ENCODE data around the gene ALKBH5. TPM values are rescaled to one million over a fixed set of nuclear protein-coding genes. Genes with fewer than 3 reads are reported as not detected.

ALKBH5 gene
- 100 to 1,000 TPM; 117 to 121 TPM for total RNA-seq

- Mint-ChIP-seq H3K4me1 (ENCODE audit: low read depth) (peaks cover 57% of the 10 kb centered on the region), H3K4me3 (peak within 1 kb of the TSS; percentile 95), H3K27me3 (ENCODE audit: low read depth) (no peaks in the 10 kb centered on the region), H3K9me3 (ENCODE audit: insufficient read depth) (no peaks in the 10 kb centered on the region), H3K36me3 (ENCODE audit: low read depth) (peaks cover 42% of the 10 kb centered on the region), H3K27ac (peak within 1 kb of the TSS; percentile 100)
- ChIA-PET CTCF (interaction anchor here (1.2 to 4.1 kb wide), 10 partner anchors 10 to 42 kb away, joined by 3 to 19 read pairs (median 5); no protein-coding TSS in a partner anchor), POLR2A (interaction anchor here (0.7 to 3.8 kb wide), 9 partner anchors 11 to 132 kb away, joined by 3 to 15 read pairs (median 4); partner anchors contain the start of genes SMCR8 and TOP3A)
- ATAC-seq (peak; percentile 89), DNase-seq (peak; percentile 98)
Measured at GRCh38 chr17:18183334-18184142, at the start of gene ALKBH5. ALKBH5 (plus strand) TSS chr17:18183828; CDS start chr17:18184244, 416 bp downstream.

GRCh38 chr17:18136357-18136756 lies 47.3 kb upstream of the ALKBH5 start:
- Mint-ChIP-seq H3K4me3 (no peak overlapping the region), H3K9me3 (ENCODE audit: insufficient read depth) (no peaks in the 10 kb centered on the region), H3K27me3 (ENCODE audit: low read depth) (no peaks in the 10 kb centered on the region), H3K36me3 (ENCODE audit: low read depth) (no peaks in the 10 kb centered on the region), H3K27ac (no peak overlapping the region), H3K4me1 (ENCODE audit: low read depth) (peaks cover 2% of the 10 kb centered on the region)
- CTCF ChIA-PET: no interaction called here
- ATAC-seq: no peak
- DNase-seq: no peak
- POLR2A ChIA-PET: no interaction called here

GRCh38 chr17:18138065-18138749 lies 45.4 kb upstream of the ALKBH5 start:
- ATAC-seq: no peak
- H3K9me3 Mint-ChIP-seq (ENCODE audit: insufficient read depth): no peaks in the 10 kb centered on the region
- no peaks in the 10 kb centered on the region for H3K27me3 Mint-ChIP-seq (ENCODE audit: low read depth)
- H3K4me1 Mint-ChIP-seq (ENCODE audit: low read depth): peaks cover 2% of the 10 kb centered on the region
- no peak overlapping the region for H3K4me3 Mint-ChIP-seq
- DNase-seq: no peak
- H3K36me3 Mint-ChIP-seq (ENCODE audit: low read depth): no peaks in the 10 kb centered on the region
- no peak overlapping the region for H3K27ac Mint-ChIP-seq
- POLR2A ChIA-PET: no interaction called here
- CTCF ChIA-PET: no interaction called here

GRCh38 chr17:18139092-18139491 lies 44.5 kb upstream of the ALKBH5 start:
- DNase-seq: no peak
- Mint-ChIP-seq H3K9me3 (ENCODE audit: insufficient read depth) (no peaks in the 10 kb centered on the region), H3K27ac (no peak overlapping the region), H3K27me3 (ENCODE audit: low read depth) (no peaks in the 10 kb centered on the region), H3K4me1 (ENCODE audit: low read depth) (peaks cover 2% of the 10 kb centered on the region), H3K4me3 (no peak overlapping the region), H3K36me3 (ENCODE audit: low read depth) (no peaks in the 10 kb centered on the region)
- ChIA-PET POLR2A (no interaction called here), CTCF (no interaction called here)
- no peak for ATAC-seq

GRCh38 chr17:18139498-18139897 lies 44.1 kb upstream of the ALKBH5 start:
- POLR2A ChIA-PET: no interaction called here
- H3K27me3 Mint-ChIP-seq (ENCODE audit: low read depth): no peaks in the 10 kb centered on the region
- H3K4me1 Mint-ChIP-seq (ENCODE audit: low read depth): peaks cover 2% of the 10 kb centered on the region
- CTCF ChIA-PET: no interaction called here
- H3K36me3 Mint-ChIP-seq (ENCODE audit: low read depth): no peaks in the 10 kb centered on the region
- H3K4me3 Mint-ChIP-seq: no peak overlapping the region
- DNase-seq (no peak), ATAC-seq (no peak)
- H3K9me3 Mint-ChIP-seq (ENCODE audit: insufficient read depth): no peaks in the 10 kb centered on the region
- H3K27ac Mint-ChIP-seq: no peak overlapping the region

GRCh38 chr17:18139949-18140348 lies 43.7 kb upstream of the ALKBH5 start:
- DNase-seq (no peak), ATAC-seq (no peak)
- ChIA-PET CTCF (interaction anchor here (1.2 kb wide), 1 partner anchor 11 kb away, joined by 5 read pairs; no protein-coding TSS in a partner anchor), POLR2A (interaction anchor here (0.9 kb wide), 1 partner anchor 44 kb away, joined by 4 read pairs; the partner anchor contains the start of gene ALKBH5)
- Mint-ChIP-seq H3K4me3 (no peak overlapping the region), H3K9me3 (ENCODE audit: insufficient read depth) (no peaks in the 10 kb centered on the region), H3K4me1 (ENCODE audit: low read depth) (peaks cover 2% of the 10 kb centered on the region), H3K27ac (no peak overlapping the region), H3K27me3 (ENCODE audit: low read depth) (no peaks in the 10 kb centered on the region), H3K36me3 (ENCODE audit: low read depth) (no peaks in the 10 kb centered on the region)

- Mint-ChIP-seq H3K27me3 (ENCODE audit: low read depth) (no peaks in the 10 kb centered on the region), H3K9me3 (ENCODE audit: insufficient read depth) (no peaks in the 10 kb centered on the region), H3K36me3 (ENCODE audit: low read depth) (no peaks in the 10 kb centered on the region), H3K4me1 (ENCODE audit: low read depth) (peaks cover 2% of the 10 kb centered on the region), H3K4me3 (no peak overlapping the region), H3K27ac (no peak overlapping the region)
- ChIA-PET POLR2A (interaction anchor here (0.9 kb wide), 1 partner anchor 43 kb away, joined by 4 read pairs; the partner anchor contains the start of gene ALKBH5), CTCF (interaction anchor here (1.0 to 2.4 kb wide), 4 partner anchors 12 to 76 kb away, joined by 4 to 19 read pairs (median 5); partner anchors contain the start of gene ALKBH5)
- DNase-seq (no peak), ATAC-seq (no peak)
Measured at GRCh38 chr17:18140648-18141047, 43.0 kb upstream of the ALKBH5 start.

- ChIA-PET POLR2A (interaction anchor here (0.9 kb wide), 1 partner anchor 43 kb away, joined by 4 read pairs; the partner anchor contains the start of gene ALKBH5), CTCF (interaction anchor here (0.6 to 2.4 kb wide), 7 partner anchors 11 to 75 kb away, joined by 3 to 19 read pairs (median 4); partner anchors contain the start of gene ALKBH5)
- Mint-ChIP-seq H3K4me3 (no peak overlapping the region), H3K9me3 (ENCODE audit: insufficient read depth) (no peaks in the 10 kb centered on the region), H3K27ac (no peak overlapping the region), H3K27me3 (ENCODE audit: low read depth) (no peaks in the 10 kb centered on the region), H3K4me1 (ENCODE audit: low read depth) (peaks cover 2% of the 10 kb centered on the region), H3K36me3 (ENCODE audit: low read depth) (no peaks in the 10 kb centered on the region)
- ATAC-seq (peak; percentile 59), DNase-seq (peak; percentile 68)
Measured at GRCh38 chr17:18141210-18141803, 42.3 kb upstream of the ALKBH5 start.

- no peak for ATAC-seq
- Mint-ChIP-seq H3K27me3 (ENCODE audit: low read depth) (no peaks in the 10 kb centered on the region), H3K4me1 (ENCODE audit: low read depth) (peaks cover 2% of the 10 kb centered on the region), H3K4me3 (no peak overlapping the region), H3K36me3 (ENCODE audit: low read depth) (no peaks in the 10 kb centered on the region), H3K9me3 (ENCODE audit: insufficient read depth) (no peaks in the 10 kb centered on the region), H3K27ac (no peak overlapping the region)
- no peak for DNase-seq
- POLR2A ChIA-PET: interaction anchor here (0.6 kb wide), 1 partner anchor 69 kb away, joined by 3 read pairs; no protein-coding TSS in a partner anchor
- CTCF ChIA-PET: interaction anchor here (0.9 to 2.4 kb wide), 5 partner anchors 10 to 46 kb away, joined by 3 to 19 read pairs (median 4); partner anchors contain the start of gene ALKBH5
Measured at GRCh38 chr17:18142417-18142816, 41.2 kb upstream of the ALKBH5 start.

- no peaks in the 10 kb centered on the region for H3K9me3 Mint-ChIP-seq (ENCODE audit: insufficient read depth)
- H3K36me3 Mint-ChIP-seq (ENCODE audit: low read depth): no peaks in the 10 kb centered on the region
- DNase-seq (no peak), ATAC-seq (no peak)
- CTCF ChIA-PET: interaction anchor here (0.8 to 2.4 kb wide), 4 partner anchors 11 to 45 kb away, joined by 3 to 19 read pairs (median 6); partner anchors contain the start of gene ALKBH5
- no peak overlapping the region for H3K27ac Mint-ChIP-seq
- peaks cover 2% of the 10 kb centered on the region for H3K4me1 Mint-ChIP-seq (ENCODE audit: low read depth)
- no peak overlapping the region for H3K4me3 Mint-ChIP-seq
- POLR2A ChIA-PET: no interaction called here
- no peaks in the 10 kb centered on the region for H3K27me3 Mint-ChIP-seq (ENCODE audit: low read depth)
Measured at GRCh38 chr17:18143044-18143936, 40.3 kb upstream of the ALKBH5 start.

GRCh38 chr17:18144261-18144660 lies 39.4 kb upstream of the ALKBH5 start:
- H3K27me3 Mint-ChIP-seq (ENCODE audit: low read depth): no peaks in the 10 kb centered on the region
- no peak for DNase-seq
- ChIA-PET POLR2A (no interaction called here), CTCF (interaction anchor here (1.9 kb wide), 1 partner anchor 10 kb away, joined by 8 read pairs; no protein-coding TSS in a partner anchor)
- no peaks in the 10 kb centered on the region for H3K36me3 Mint-ChIP-seq (ENCODE audit: low read depth)
- ATAC-seq: no peak
- H3K27ac Mint-ChIP-seq: no peak overlapping the region
- H3K9me3 Mint-ChIP-seq (ENCODE audit: insufficient read depth): no peaks in the 10 kb centered on the region
- peaks cover 2% of the 10 kb centered on the region for H3K4me1 Mint-ChIP-seq (ENCODE audit: low read depth)
- no peak overlapping the region for H3K4me3 Mint-ChIP-seq
